ENCODE measurements around the gene NME4. TPM values are rescaled to one million over a fixed set of nuclear protein-coding genes. Genes with fewer than 3 reads are reported as not detected.

Gene NME4
- total and polyA plus RNA-seq, 10 of the 15 experiments (the other 5 are each of a cell fraction or from before 2014, with no cell fraction given), result 11.0 to 235 (median 97.7) TPM

- TF ChIP-seq RELA (IDR thresholded peaks at IDR 0.05; ENCODE audit: borderline replicate concordance, partially characterized antibody) (no peak), RAD21 (IDR thresholded peaks at IDR 0.05; ENCODE audit: insufficient read depth, low read depth, low read length) (no peak), CEBPB (IDR thresholded peaks at IDR 0.05; ENCODE audit: borderline replicate concordance in 1 of 2, low read depth in 2 of 2, low read length in 2 of 2) (no peak), SP1 (IDR thresholded peaks at IDR 0.05; ENCODE audit: low read depth, low read length) (no peak), CHD2 (IDR thresholded peaks at IDR 0.05; ENCODE audit: borderline replicate concordance, low read depth, low read length) (no peak), YY1 (IDR thresholded peaks at IDR 0.05; ENCODE audit: low read depth, low read length) (no peak), SMC3 (IDR thresholded peaks at IDR 0.05; ENCODE audit: borderline replicate concordance, low read length) (no peak), CBX5 (IDR thresholded peaks at IDR 0.05; ENCODE audit: low read depth) (no peak), POLR2AphosphoS5 (IDR thresholded peaks at IDR 0.05; ENCODE audit: low read length) (no peak), IKZF2 (IDR thresholded peaks at IDR 0.05) (no peak), HDAC2 (IDR thresholded peaks at IDR 0.05) (no peak), TCF12 (IDR thresholded peaks at IDR 0.05; ENCODE audit: low read depth, low read length) (no peak), NFIC (IDR thresholded peaks at IDR 0.05; ENCODE audit: low read depth, low read length) (no peak), POLR2AphosphoS2 (IDR thresholded peaks at IDR 0.05; ENCODE audit: low read depth, low read length) (no peak)
- TF ChIP-seq, protein P1, sequence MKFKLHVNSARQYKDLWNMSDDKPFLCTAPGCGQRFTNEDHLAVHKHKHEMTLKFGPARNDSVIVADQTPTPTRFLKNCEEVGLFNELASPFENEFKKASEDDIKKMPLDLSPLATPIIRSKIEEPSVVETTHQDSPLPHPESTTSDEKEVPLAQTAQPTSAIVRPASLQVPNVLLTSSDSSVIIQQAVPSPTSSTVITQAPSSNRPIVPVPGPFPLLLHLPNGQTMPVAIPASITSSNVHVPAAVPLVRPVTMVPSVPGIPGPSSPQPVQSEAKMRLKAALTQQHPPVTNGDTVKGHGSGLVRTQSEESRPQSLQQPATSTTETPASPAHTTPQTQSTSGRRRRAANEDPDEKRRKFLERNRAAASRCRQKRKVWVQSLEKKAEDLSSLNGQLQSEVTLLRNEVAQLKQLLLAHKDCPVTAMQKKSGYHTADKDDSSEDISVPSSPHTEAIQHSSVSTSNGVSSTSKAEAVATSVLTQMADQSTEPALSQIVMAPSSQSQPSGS (IDR thresholded peaks at IDR 0.05; ENCODE audit: low read length), result no peak
- intact Hi-C loops (cut with micrococcal nuclease; ENCODE audit: unreplicated experiment), result loop anchor here (10.0 kb wide), 2 partner anchors 96 to 266 kb away; partner anchors contain the start of gene RHOT2
- H2AFZ ChIP-seq (ENCODE audit: control insufficient read depth, low read depth, low read length), result no peak overlapping the region
- H3K36me3 ChIP-seq (ENCODE audit: control insufficient read depth in 2 of 2, insufficient read depth in 2 of 2, low read length in 1 of 2), result no peaks in the 10 kb centered on the region
- no peak for DNase-seq (ENCODE audit: low read depth, low spot score)
- RAD21 ChIA-PET (ENCODE audit: unreplicated experiment), result no interaction called here
- H3K27me3 ChIP-seq (replicated peaks in 1 of 2; ENCODE audit: control insufficient read depth in 2 of 2, insufficient read depth in 2 of 2, low read length in 1 of 2), result no peaks in the 10 kb centered on the region
- H3K9me3 ChIP-seq (replicated peaks; ENCODE audit: control insufficient read depth, insufficient read depth, low read length), result no peaks in the 10 kb centered on the region
- no peak overlapping the region for H3K4me3 ChIP-seq
- 76% methylated on average over 22 of the region's 24 CpGs for WGBS (ENCODE audit: insufficient coverage, insufficient replicate concordance, low lambda C conversion rate, missing lambda C conversion rate)
- H3K27ac ChIP-seq (ENCODE audit: control insufficient read depth, insufficient read depth), result no peak overlapping the region
- FAIRE-seq, result no peak
- BruUV-seq (replicated peaks), result no TSS peak
- ATAC-seq, result no peak
- in situ Hi-C loops (cut with MboI), result loop anchor here (10.0 kb wide), 1 partner anchor 266 kb away; the partner anchor contains the start of gene RHOT2
- POLR2A ChIA-PET, result interaction anchor here (0.6 kb wide), 1 partner anchor 95 kb away, joined by 4 read pairs; no protein-coding TSS in a partner anchor
- no peak overlapping the region for H3K4me2 ChIP-seq (ENCODE audit: control insufficient read depth, insufficient read depth)
- CTCF ChIA-PET, result interaction anchor here (1.0 to 1.3 kb wide), 2 partner anchors 9 to 12 kb away, joined by 3 to 4 read pairs; no protein-coding TSS in a partner anchor
- H3K4me1 ChIP-seq (ENCODE audit: control insufficient read depth, insufficient read depth, low read length), result peaks cover 11% of the 10 kb centered on the region; the same call in 1 of the 2 replicates
- SMC1A ChIA-PET (ENCODE audit: uncharacterized antibody, unreplicated experiment), result no interaction called here
- peaks cover 2% of the 10 kb centered on the region; the same call in 1 of the 2 replicates for H3K79me2 ChIP-seq (ENCODE audit: control insufficient read depth, insufficient read depth, low read length)
- H4K20me1 ChIP-seq (ENCODE audit: control insufficient read depth, insufficient read depth), result no peaks in the 10 kb centered on the region
- H3K9ac ChIP-seq (ENCODE audit: control insufficient read depth, insufficient read depth, low read length), result no peak overlapping the region; the same call in 1 of the 2 replicates
Measured at GRCh38 chr16:398561-399339, 1.8 kb downstream of the NME4 start.
